ENCODE results near the gene DNAJB6.
A peak's percentile ranks its signal among the peaks of the same experiment; 100 is the strongest.
"Not testable (repeated sequence)": the region's sequence is repeated elsewhere in the genome, so short reads cannot be mapped to it uniquely, and the experiment has no call there.

DNAJB6 gene

GRCh38 chr7:157445246-157445955 lies 108.6 kb downstream of the DNAJB6 start:
- peak; percentile 79 for DNase-seq (ENCODE audit: low read depth)
- no peak overlapping the region for H3K4me3 ChIP-seq (ENCODE audit: low read depth, low read length)
- TF ChIP-seq POLR2A (IDR thresholded peaks at IDR 0.05; ENCODE audit: extremely low read depth, insufficient read length) (no peak), CTCF (IDR thresholded peaks at IDR 0.05; ENCODE audit: low read depth, low read length) (no peak), MYC (IDR thresholded peaks at IDR 0.05; ENCODE audit: low read depth, low read length) (no peak), MAX (IDR thresholded peaks at IDR 0.05; ENCODE audit: low read depth, low read length) (no peak)

GRCh38 chr7:157445956-157446295 lies 109.1 kb downstream of the DNAJB6 start:
- H3K4me3 ChIP-seq (ENCODE audit: low read depth, low read length), result no peak overlapping the region
- TF ChIP-seq POLR2A (IDR thresholded peaks at IDR 0.05; ENCODE audit: extremely low read depth, insufficient read length), result no peak
- no peak for TF ChIP-seq CTCF (IDR thresholded peaks at IDR 0.05; ENCODE audit: low read depth, low read length)
- TF ChIP-seq MAX (IDR thresholded peaks at IDR 0.05; ENCODE audit: low read depth, low read length), result no peak
- no peak for TF ChIP-seq MYC (IDR thresholded peaks at IDR 0.05; ENCODE audit: low read depth, low read length)
- no peak for DNase-seq (ENCODE audit: low read depth)

- no peak for DNase-seq (ENCODE audit: low read depth)
- H3K4me3 ChIP-seq (ENCODE audit: low read depth, low read length), result no peak overlapping the region
- TF ChIP-seq CTCF (IDR thresholded peaks at IDR 0.05; ENCODE audit: low read depth, low read length) (no peak), MYC (IDR thresholded peaks at IDR 0.05; ENCODE audit: low read depth, low read length) (no peak), POLR2A (IDR thresholded peaks at IDR 0.05; ENCODE audit: extremely low read depth, insufficient read length) (no peak), MAX (IDR thresholded peaks at IDR 0.05; ENCODE audit: low read depth, low read length) (no peak)
These were observed 109.5 kb downstream of the DNAJB6 start for GRCh38 chr7:157446322-157446721.

GRCh38 chr7:157454003-157454402 lies 117.2 kb downstream of the DNAJB6 start:
- not testable (repeated sequence) for H3K4me3 ChIP-seq (ENCODE audit: low read depth, low read length); DNase-seq (ENCODE audit: low read depth)

- H3K4me3 ChIP-seq (ENCODE audit: low read depth, low read length), result no peak overlapping the region
- TF ChIP-seq CTCF (IDR thresholded peaks at IDR 0.05; ENCODE audit: low read depth, low read length), result no peak
- no peak for TF ChIP-seq MYC (IDR thresholded peaks at IDR 0.05; ENCODE audit: low read depth, low read length)
- no peak for TF ChIP-seq MAX (IDR thresholded peaks at IDR 0.05; ENCODE audit: low read depth, low read length)
- no peak for TF ChIP-seq POLR2A (IDR thresholded peaks at IDR 0.05; ENCODE audit: extremely low read depth, insufficient read length)
- no peak for DNase-seq (ENCODE audit: low read depth)
These were observed 120.8 kb downstream of the DNAJB6 start for GRCh38 chr7:157457355-157458253.

- TF ChIP-seq POLR2A (IDR thresholded peaks at IDR 0.05; ENCODE audit: extremely low read depth, insufficient read length), result no peak
- DNase-seq (ENCODE audit: low read depth), result no peak
These were observed 121.4 kb downstream of the DNAJB6 start for GRCh38 chr7:157458254-157458633.

More at GRCh38 chr7:157458254-157458633, 121.4 kb downstream of the DNAJB6 start:
- H3K4me3 ChIP-seq (ENCODE audit: low read depth, low read length), result no peak overlapping the region
